ENCODE results near the gene GAN.
"Not testable (repeated sequence)": the region's sequence is repeated elsewhere in the genome, so short reads cannot be mapped to it uniquely, and the experiment has no call there.

DNA sequence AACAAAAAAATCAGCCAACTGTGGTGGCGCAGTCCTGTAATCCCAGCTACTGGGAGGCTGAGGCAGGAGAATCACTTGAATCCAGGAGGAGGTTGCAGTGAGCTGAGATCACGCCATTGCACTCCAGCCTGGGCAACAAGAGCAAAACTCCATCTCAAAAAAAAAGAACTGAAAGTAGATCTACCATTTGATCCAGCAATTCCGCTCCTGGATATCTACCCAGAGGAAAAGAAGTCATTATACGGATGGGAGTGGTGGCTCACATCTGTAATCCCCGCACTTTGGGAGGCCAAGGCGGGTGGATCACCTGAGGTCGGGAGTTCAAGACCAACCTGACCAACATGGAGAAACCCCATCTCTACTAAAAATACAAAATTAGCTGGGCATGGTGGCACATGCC, 107.4 kb downstream of the GAN start:
- TF ChIP-seq EZH2phosphoT487 (IDR thresholded peaks at IDR 0.05; ENCODE audit: low read depth), result not testable (repeated sequence)
- TF ChIP-seq, protein P1, sequence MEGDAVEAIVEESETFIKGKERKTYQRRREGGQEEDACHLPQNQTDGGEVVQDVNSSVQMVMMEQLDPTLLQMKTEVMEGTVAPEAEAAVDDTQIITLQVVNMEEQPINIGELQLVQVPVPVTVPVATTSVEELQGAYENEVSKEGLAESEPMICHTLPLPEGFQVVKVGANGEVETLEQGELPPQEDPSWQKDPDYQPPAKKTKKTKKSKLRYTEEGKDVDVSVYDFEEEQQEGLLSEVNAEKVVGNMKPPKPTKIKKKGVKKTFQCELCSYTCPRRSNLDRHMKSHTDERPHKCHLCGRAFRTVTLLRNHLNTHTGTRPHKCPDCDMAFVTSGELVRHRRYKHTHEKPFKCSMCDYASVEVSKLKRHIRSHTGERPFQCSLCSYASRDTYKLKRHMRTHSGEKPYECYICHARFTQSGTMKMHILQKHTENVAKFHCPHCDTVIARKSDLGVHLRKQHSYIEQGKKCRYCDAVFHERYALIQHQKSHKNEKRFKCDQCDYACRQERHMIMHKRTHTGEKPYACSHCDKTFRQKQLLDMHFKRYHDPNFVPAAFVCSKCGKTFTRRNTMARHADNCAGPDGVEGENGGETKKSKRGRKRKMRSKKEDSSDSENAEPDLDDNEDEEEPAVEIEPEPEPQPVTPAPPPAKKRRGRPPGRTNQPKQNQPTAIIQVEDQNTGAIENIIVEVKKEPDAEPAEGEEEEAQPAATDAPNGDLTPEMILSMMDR (IDR thresholded peaks at IDR 0.05; ENCODE audit: low read depth, low read length), result not testable (repeated sequence)

All from OCI-LY3 (cell line).